WTC11 (cell line): ENCODE data around the gene COL5A2. TPM values are rescaled to one million over a fixed set of nuclear protein-coding genes. Genes with fewer than 3 reads are reported as not detected.

Experiments used
- ATAC-seq: fragments of 200-7000 bp; cut with Tn5 transposase; 2 replicates; pipeline ENCODE4 v1.10.0; 2021; ENCODE audit warnings: mild to moderate bottlenecking, moderate library complexity
- CTCF ChIA-PET: fragments of 300-600 bp; sonication (Branson Sonifier 250); formaldehyde crosslinking; loops from one replicate; lab custom pipeline; 2021; ENCODE audit warnings: antibody characterized with exemption; lab: Charles Lee
- POLR2A ChIA-PET: fragments of 350-600 bp; sonication (Branson Sonifier 250); formaldehyde crosslinking; loops from one replicate; lab custom pipeline; 2021; ENCODE audit warnings: antibody characterized with exemption; lab: Charles Lee
- DNase-seq: peaks from one replicate; pipeline ENCODE4 v3.0.0; 2021; ENCODE audit warnings: low spot score
- H3K27ac Mint-ChIP-seq: 2 replicates; pipeline ENCODE4 v1.8.0; 2021; ENCODE audit warnings: mixed read lengths
- H3K27me3 Mint-ChIP-seq: 2 replicates; pipeline ENCODE4 v1.8.0; 2021; ENCODE audit warnings: low read depth, mild to moderate bottlenecking, moderate library complexity, mixed read lengths
- H3K36me3 Mint-ChIP-seq: 2 replicates; pipeline ENCODE4 v1.8.0; 2021; ENCODE audit warnings: mixed read lengths
- H3K4me1 Mint-ChIP-seq: 2 replicates; pipeline ENCODE4 v1.8.0; 2022; ENCODE audit warnings: mixed read lengths
- H3K4me3 Mint-ChIP-seq: 2 replicates; pipeline ENCODE4 v1.8.0; 2021; ENCODE audit warnings: mild to moderate bottlenecking, moderate library complexity, mixed read lengths
- H3K9me3 Mint-ChIP-seq: 2 replicates; pipeline ENCODE4 v1.8.0; 2021; ENCODE audit warnings: mixed read lengths
- ESRRA ChIP-seq: sonication (generic); formaldehyde crosslinking; IDR thresholded peaks from 2 replicates; pipeline ENCODE4 v1.8.1; 2022; ENCODE audit warnings: mild to moderate bottlenecking, missing genetic modification reagents, borderline replicate concordance
- GTF2I ChIP-seq: fragments of 250-450 bp; sonication (Bioruptor Pico); conservative IDR thresholded peaks from 2 replicates; pipeline ENCODE4 v1.4.0; 2021; ENCODE audit warnings: mild to moderate bottlenecking
- NR2C2 ChIP-seq: sonication (generic); formaldehyde crosslinking; IDR thresholded peaks from 2 replicates; pipeline ENCODE4 v1.8.0; 2022; ENCODE audit warnings: mild to moderate bottlenecking, missing genetic modification reagents
- SOX15 ChIP-seq: fragments of 250-450 bp; sonication (Bioruptor Pico); IDR thresholded peaks from 2 replicates; pipeline ENCODE4 v1.9.0; 2021; ENCODE audit warnings: mild to moderate bottlenecking
- TEAD1 ChIP-seq: sonication (generic); formaldehyde crosslinking; IDR thresholded peaks from 2 replicates; pipeline ENCODE4 v1.8.0; 2022; ENCODE audit warnings: mild to moderate bottlenecking, missing genetic modification reagents
- ZNF138 ChIP-seq: sonication (generic); formaldehyde crosslinking; conservative IDR thresholded peaks from 2 replicates; pipeline ENCODE4 v1.8.1; 2022; ENCODE audit warnings: mild to moderate bottlenecking, moderate library complexity, missing genetic modification reagents
- ZNF219 ChIP-seq: sonication (generic); formaldehyde crosslinking; IDR thresholded peaks from 2 replicates; pipeline ENCODE4 v1.8.0; 2023; ENCODE audit warnings: missing genetic modification reagents, mild to moderate bottlenecking, borderline replicate concordance
- total RNA-seq: library from RNA; stranded (reverse); gene quantifications from 3 replicates; pipeline ENCODE4 v1.2.3, GENCODE V29; 2021
- TF ChIP-seq, protein P1 (sequence below): sonication (generic); formaldehyde crosslinking; conservative IDR thresholded peaks from 2 replicates; pipeline ENCODE4 v1.8.1; 2023; ENCODE audit warnings: mild to moderate bottlenecking, low read depth, missing genetic modification reagents, moderate library complexity
- TF ChIP-seq, protein P2 (sequence below): fragments of 250-450 bp; sonication (Bioruptor Pico); IDR thresholded peaks from 2 replicates; pipeline ENCODE4 v1.9.0; 2021; ENCODE audit warnings: mild to moderate bottlenecking, borderline replicate concordance
- TF ChIP-seq, protein P3 (sequence below): sonication (generic); formaldehyde crosslinking; IDR thresholded peaks from 2 replicates; pipeline ENCODE4 v1.8.1; 2022; ENCODE audit warnings: mild to moderate bottlenecking, missing genetic modification reagents, moderate library complexity, borderline replicate concordance
- TF ChIP-seq, protein P4 (sequence below): sonication (generic); formaldehyde crosslinking; IDR thresholded peaks from 2 replicates; pipeline ENCODE4 v1.8.1; 2023; ENCODE audit warnings: mild to moderate bottlenecking, moderate library complexity, missing genetic modification reagents
- TF ChIP-seq, protein P5 (sequence below): sonication (generic); formaldehyde crosslinking; IDR thresholded peaks from 2 replicates; pipeline ENCODE4 v1.8.1; 2023; ENCODE audit warnings: mild to moderate bottlenecking, missing genetic modification reagents
- TF ChIP-seq, protein P6 (sequence below): fragments of 250-450 bp; sonication (Bioruptor Pico); IDR thresholded peaks from 2 replicates; pipeline ENCODE4 v1.9.0; 2021; ENCODE audit warnings: moderate library complexity, mild to moderate bottlenecking, inconsistent platforms, borderline replicate concordance
- TF ChIP-seq, protein P7 (sequence below): sonication (generic); formaldehyde crosslinking; IDR thresholded peaks from 2 replicates; pipeline ENCODE4 v1.8.0; 2022; ENCODE audit warnings: mild to moderate bottlenecking, missing genetic modification reagents
- TF ChIP-seq, protein P8 (sequence below): sonication (generic); formaldehyde crosslinking; IDR thresholded peaks from 2 replicates; pipeline ENCODE4 v1.8.1; 2022; ENCODE audit warnings: low read depth, missing genetic modification reagents, borderline replicate concordance
- TF ChIP-seq, protein P9 (sequence below): sonication (generic); formaldehyde crosslinking; IDR thresholded peaks from 2 replicates; pipeline ENCODE4 v1.8.1; 2023; ENCODE audit warnings: mild to moderate bottlenecking, missing genetic modification reagents, moderate library complexity

COL5A2 gene
- total RNA-seq, 1 experiment from 2014 or later: 16.0 TPM

DNA sequence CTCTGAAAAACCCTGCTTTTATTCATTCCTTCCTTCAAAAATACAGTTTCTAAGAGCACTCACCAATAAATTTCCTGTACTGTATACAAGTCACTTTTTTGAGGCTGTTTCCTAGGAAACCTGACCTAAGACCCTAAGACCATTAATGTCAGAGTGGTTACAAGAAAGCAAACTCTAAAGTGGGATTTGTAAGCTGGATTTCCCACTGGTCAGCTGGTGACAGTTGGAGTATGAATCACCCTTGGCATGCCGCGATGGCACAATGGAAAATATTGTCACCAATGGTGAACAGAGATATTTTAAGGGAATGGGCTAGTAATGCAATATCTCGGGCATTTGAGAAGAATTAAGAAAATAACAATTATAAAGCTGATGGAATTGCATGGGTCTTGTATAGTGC, 103.4 kb downstream of the COL5A2 start (continued):
- TF ChIP-seq, protein P1, sequence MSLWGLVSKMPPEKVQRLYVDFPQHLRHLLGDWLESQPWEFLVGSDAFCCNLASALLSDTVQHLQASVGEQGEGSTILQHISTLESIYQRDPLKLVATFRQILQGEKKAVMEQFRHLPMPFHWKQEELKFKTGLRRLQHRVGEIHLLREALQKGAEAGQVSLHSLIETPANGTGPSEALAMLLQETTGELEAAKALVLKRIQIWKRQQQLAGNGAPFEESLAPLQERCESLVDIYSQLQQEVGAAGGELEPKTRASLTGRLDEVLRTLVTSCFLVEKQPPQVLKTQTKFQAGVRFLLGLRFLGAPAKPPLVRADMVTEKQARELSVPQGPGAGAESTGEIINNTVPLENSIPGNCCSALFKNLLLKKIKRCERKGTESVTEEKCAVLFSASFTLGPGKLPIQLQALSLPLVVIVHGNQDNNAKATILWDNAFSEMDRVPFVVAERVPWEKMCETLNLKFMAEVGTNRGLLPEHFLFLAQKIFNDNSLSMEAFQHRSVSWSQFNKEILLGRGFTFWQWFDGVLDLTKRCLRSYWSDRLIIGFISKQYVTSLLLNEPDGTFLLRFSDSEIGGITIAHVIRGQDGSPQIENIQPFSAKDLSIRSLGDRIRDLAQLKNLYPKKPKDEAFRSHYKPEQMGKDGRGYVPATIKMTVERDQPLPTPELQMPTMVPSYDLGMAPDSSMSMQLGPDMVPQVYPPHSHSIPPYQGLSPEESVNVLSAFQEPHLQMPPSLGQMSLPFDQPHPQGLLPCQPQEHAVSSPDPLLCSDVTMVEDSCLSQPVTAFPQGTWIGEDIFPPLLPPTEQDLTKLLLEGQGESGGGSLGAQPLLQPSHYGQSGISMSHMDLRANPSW (CRISPR knock-in tag): no peak
- TF ChIP-seq, protein P2, sequence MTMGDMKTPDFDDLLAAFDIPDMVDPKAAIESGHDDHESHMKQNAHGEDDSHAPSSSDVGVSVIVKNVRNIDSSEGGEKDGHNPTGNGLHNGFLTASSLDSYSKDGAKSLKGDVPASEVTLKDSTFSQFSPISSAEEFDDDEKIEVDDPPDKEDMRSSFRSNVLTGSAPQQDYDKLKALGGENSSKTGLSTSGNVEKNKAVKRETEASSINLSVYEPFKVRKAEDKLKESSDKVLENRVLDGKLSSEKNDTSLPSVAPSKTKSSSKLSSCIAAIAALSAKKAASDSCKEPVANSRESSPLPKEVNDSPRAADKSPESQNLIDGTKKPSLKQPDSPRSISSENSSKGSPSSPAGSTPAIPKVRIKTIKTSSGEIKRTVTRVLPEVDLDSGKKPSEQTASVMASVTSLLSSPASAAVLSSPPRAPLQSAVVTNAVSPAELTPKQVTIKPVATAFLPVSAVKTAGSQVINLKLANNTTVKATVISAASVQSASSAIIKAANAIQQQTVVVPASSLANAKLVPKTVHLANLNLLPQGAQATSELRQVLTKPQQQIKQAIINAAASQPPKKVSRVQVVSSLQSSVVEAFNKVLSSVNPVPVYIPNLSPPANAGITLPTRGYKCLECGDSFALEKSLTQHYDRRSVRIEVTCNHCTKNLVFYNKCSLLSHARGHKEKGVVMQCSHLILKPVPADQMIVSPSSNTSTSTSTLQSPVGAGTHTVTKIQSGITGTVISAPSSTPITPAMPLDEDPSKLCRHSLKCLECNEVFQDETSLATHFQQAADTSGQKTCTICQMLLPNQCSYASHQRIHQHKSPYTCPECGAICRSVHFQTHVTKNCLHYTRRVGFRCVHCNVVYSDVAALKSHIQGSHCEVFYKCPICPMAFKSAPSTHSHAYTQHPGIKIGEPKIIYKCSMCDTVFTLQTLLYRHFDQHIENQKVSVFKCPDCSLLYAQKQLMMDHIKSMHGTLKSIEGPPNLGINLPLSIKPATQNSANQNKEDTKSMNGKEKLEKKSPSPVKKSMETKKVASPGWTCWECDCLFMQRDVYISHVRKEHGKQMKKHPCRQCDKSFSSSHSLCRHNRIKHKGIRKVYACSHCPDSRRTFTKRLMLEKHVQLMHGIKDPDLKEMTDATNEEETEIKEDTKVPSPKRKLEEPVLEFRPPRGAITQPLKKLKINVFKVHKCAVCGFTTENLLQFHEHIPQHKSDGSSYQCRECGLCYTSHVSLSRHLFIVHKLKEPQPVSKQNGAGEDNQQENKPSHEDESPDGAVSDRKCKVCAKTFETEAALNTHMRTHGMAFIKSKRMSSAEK (CRISPR knock-in tag): no peak
- TF ChIP-seq, protein P3, sequence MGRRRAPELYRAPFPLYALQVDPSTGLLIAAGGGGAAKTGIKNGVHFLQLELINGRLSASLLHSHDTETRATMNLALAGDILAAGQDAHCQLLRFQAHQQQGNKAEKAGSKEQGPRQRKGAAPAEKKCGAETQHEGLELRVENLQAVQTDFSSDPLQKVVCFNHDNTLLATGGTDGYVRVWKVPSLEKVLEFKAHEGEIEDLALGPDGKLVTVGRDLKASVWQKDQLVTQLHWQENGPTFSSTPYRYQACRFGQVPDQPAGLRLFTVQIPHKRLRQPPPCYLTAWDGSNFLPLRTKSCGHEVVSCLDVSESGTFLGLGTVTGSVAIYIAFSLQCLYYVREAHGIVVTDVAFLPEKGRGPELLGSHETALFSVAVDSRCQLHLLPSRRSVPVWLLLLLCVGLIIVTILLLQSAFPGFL (CRISPR knock-in tag): no peak
- TF ChIP-seq, protein P4, sequence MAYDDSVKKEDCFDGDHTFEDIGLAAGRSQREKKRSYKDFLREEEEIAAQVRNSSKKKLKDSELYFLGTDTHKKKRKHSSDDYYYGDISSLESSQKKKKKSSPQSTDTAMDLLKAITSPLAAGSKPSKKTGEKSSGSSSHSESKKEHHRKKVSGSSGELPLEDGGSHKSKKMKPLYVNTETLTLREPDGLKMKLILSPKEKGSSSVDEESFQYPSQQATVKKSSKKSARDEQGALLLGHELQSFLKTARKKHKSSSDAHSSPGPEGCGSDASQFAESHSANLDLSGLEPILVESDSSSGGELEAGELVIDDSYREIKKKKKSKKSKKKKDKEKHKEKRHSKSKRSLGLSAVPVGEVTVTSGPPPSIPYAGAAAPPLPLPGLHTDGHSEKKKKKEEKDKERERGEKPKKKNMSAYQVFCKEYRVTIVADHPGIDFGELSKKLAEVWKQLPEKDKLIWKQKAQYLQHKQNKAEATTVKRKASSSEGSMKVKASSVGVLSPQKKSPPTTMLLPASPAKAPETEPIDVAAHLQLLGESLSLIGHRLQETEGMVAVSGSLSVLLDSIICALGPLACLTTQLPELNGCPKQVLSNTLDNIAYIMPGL (CRISPR knock-in tag): no peak
- TF ChIP-seq, all 79 proteins: peak for 0

DNA sequence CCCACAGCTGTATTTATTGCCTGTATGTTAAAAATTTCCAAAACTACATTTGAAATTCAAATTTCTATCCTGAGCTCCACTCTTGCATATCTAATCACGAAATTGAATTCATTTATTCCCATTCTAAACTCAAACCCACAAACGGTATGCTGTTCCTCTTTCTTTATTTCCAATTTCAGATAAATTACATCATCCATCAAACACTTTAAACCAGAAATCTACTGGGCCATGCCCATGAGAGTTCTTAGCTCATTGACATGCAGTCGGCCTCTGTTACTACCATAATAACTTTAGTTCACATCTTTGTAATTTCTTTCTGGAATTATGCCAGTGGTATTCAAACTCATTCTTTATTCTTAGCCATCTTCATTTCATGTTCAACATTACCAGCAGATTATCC, 105.1 kb downstream of the COL5A2 start:
- Mint-ChIP-seq H3K9me3 (no peaks in the 10 kb centered on the region), H3K36me3 (no peaks in the 10 kb centered on the region), H3K4me3 (no peak overlapping the region), H3K27me3 (no peaks in the 10 kb centered on the region)
- POLR2A ChIA-PET: no interaction called here
- ATAC-seq: no peak
- CTCF ChIA-PET: no interaction called here
- no peak for TF ChIP-seq GTF2I (CRISPR knock-in tag)
- TF ChIP-seq, protein P5, sequence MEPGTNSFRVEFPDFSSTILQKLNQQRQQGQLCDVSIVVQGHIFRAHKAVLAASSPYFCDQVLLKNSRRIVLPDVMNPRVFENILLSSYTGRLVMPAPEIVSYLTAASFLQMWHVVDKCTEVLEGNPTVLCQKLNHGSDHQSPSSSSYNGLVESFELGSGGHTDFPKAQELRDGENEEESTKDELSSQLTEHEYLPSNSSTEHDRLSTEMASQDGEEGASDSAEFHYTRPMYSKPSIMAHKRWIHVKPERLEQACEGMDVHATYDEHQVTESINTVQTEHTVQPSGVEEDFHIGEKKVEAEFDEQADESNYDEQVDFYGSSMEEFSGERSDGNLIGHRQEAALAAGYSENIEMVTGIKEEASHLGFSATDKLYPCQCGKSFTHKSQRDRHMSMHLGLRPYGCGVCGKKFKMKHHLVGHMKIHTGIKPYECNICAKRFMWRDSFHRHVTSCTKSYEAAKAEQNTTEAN (CRISPR knock-in tag): no peak
- TF ChIP-seq TEAD1: no peak
- TF ChIP-seq, protein P6, sequence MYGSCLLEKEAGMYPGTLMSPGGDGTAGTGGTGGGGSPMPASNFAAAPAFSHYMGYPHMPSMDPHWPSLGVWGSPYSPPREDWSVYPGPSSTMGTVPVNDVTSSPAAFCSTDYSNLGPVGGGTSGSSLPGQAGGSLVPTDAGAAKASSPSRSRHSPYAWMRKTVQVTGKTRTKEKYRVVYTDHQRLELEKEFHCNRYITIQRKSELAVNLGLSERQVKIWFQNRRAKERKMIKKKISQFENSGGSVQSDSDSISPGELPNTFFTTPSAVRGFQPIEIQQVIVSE (CRISPR knock-in tag): no peak
- no peak for TF ChIP-seq ZNF138 (CRISPR knock-in tag)
- no peak for TF ChIP-seq ESRRA
- TF ChIP-seq, protein P7, sequence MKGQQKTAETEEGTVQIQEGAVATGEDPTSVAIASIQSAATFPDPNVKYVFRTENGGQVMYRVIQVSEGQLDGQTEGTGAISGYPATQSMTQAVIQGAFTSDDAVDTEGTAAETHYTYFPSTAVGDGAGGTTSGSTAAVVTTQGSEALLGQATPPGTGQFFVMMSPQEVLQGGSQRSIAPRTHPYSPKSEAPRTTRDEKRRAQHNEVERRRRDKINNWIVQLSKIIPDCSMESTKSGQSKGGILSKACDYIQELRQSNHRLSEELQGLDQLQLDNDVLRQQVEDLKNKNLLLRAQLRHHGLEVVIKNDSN (CRISPR knock-in tag): no peak
- TF ChIP-seq, protein P8, sequence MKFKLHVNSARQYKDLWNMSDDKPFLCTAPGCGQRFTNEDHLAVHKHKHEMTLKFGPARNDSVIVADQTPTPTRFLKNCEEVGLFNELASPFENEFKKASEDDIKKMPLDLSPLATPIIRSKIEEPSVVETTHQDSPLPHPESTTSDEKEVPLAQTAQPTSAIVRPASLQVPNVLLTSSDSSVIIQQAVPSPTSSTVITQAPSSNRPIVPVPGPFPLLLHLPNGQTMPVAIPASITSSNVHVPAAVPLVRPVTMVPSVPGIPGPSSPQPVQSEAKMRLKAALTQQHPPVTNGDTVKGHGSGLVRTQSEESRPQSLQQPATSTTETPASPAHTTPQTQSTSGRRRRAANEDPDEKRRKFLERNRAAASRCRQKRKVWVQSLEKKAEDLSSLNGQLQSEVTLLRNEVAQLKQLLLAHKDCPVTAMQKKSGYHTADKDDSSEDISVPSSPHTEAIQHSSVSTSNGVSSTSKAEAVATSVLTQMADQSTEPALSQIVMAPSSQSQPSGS: no peak
- TF ChIP-seq ZNF219 (CRISPR knock-in tag): no peak
- TF ChIP-seq SOX15 (CRISPR knock-in tag): no peak
- no peak for TF ChIP-seq NR2C2 (CRISPR knock-in tag)
- TF ChIP-seq, protein P9, sequence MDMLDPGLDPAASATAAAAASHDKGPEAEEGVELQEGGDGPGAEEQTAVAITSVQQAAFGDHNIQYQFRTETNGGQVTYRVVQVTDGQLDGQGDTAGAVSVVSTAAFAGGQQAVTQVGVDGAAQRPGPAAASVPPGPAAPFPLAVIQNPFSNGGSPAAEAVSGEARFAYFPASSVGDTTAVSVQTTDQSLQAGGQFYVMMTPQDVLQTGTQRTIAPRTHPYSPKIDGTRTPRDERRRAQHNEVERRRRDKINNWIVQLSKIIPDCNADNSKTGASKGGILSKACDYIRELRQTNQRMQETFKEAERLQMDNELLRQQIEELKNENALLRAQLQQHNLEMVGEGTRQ (CRISPR knock-in tag): no peak
- TF ChIP-seq, all 79 proteins: peak for 0
- Mint-ChIP-seq H3K27ac (no peak overlapping the region), H3K4me1 (no peaks in the 10 kb centered on the region)
- no peak for DNase-seq
